Hematopoietic multipotent progenitor cell (in vitro differentiated cells): ENCODE results near the gene TIMM8B. TPM values are rescaled to one million over a fixed set of nuclear protein-coding genes. Genes with fewer than 3 reads are reported as not detected.
"Not testable (repeated sequence)": the region's sequence is repeated elsewhere in the genome, so short reads cannot be mapped to it uniquely, and the experiment has no call there.

ENCODE experiments used
- DNase-seq, 3 donors: peaks; one replicate each; pipeline ENCODE4 v3.0.0-alpha.2; 2011 to 2015; ENCODE audit warnings: low read depth in 2 of 3, low spot score in 2 of 3
- small RNA-seq: library from RNA; depleted of rRNA; stranded (forward); fragments of <200 nt; gene quantifications from one replicate; pipeline ENCODE3, GENCODE V24; 2012
- total RNA-seq: library from RNA; depleted of rRNA; stranded (reverse); fragments of >200 nt; gene quantifications from one replicate; pipeline ENCODE4 v1.2.3, GENCODE V29; 2012

The TIMM8B gene
- total RNA-seq, 1 donor = 39.6 TPM

DNA sequence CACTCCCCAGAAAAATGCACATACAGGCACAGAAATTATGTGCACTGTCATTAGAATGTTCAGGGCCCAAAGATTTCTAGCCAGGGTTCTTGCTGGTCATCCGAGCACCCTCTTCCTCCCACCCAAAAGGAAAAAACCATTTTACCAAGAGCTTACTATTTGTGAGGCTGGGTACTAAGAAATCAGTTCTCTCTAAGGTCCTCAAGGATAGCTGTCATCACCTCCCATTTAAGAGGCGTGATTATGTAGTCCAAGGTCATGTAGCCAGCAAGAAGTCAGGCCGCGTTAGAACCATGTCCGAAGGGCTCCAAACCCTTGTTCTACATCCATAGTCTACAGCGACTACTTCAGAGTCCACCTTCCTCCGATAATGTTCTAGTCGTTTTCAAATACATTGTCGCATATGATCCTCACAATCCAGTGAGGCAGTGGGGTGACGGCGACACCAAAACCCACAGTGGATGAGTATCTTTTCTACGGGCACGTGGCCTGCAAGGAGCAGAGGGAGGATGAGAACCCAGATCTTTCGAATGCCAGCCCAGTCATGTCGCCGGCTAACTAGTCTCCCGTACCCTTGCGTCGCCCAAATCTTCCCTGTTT is 634 bp downstream of the TIMM8B start:
- peak in 1 of 3 donors; percentile 39 for DNase-seq

DNA sequence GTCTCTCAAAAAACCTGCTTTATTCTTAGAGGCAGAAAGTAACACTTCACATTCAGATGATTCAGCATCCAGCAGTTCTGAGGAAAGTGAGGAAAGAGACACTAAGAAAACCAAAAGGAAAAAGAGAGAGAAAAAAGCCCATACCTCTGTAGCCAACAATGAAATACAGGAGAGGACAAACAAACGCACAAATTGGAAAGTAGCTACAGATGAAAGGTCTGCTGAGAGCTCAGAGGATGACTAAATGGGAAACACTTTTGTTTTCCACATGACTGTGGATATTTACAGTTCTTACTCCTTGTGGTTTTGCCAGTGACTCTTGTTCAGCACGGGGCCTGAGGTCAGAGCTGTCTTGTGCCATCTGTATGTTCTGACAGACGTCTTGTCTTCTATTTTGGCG is 3.8 kb downstream of the TIMM8B start:
- DNase-seq = no peak

DNA sequence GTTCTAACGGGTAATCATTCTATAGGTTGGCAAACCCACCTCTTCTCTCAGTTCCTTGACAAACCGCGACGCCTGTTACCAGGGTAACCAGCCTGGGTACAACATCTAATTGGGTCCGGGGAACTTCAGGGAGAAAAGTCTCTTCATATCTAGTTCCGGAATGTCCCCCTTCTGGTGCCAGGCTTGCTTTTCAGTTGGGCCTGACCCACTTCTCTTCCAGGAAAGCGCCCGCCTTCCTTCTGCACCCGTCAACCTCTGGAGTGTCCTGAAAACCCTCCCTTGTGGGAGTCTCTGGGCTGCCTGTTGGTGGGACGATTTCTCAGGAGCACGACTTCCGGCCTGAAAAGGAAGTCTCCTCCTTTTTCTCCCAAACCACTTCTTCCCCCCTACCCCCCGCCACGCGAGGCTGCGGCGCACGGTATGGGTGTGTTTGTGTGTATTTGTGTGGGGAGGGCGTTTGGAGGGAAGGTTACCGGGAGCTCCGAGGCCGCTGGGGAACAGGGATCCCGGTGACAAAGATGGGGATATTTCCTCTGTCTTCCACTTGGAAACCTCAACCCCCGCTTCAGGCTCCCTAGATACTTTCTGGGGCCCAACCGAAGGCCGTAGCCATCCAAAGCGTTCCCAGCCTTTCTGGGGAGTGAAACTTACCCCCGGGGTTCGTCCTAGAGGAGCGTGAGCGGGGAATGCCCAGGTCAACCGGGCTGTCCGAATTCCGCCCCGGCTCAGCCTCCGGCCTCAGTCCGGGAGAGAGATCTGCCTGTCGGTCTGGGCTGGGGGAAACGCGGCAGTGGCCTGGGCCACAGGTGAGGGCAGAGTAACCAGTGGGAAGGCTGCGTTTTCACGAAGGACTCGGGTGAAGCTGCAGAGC is 12.4 kb downstream of the TIMM8B start, which contains the start of the genes NKAPD1 and PIH1D2:
Gene NKAPD1 (plus strand): TSS at position 359 of the 871 bp plus-strand sequence. CDS start 1,276 bp downstream, outside the sequence.
Gene PIH1D2 (minus strand): TSS at position 77 of the 871 bp plus-strand sequence. CDS start 843 bp downstream, outside the sequence.
- DNase-seq = peak; percentile 77 to 94 (median 87)

DNA sequence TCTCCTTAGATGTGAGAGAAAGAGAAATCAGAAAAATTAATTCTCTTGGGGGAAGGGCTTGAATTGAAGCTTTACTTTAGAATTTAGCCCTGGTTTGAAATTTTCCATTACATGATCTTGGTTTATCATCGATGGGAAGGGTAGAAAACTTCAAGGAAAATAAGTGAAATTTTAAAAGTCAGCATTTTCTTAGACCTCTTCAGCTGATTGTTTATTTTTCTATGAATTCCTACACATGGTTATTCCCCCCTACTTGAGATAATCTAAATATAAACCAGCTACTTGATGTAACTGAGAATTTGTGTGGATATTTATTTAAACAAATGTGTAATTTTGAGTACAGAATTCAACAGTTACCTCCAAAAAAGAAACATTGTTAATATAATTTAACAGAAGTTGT is 23.6 kb downstream of the TIMM8B start:
- DNase-seq = no peak

DNA sequence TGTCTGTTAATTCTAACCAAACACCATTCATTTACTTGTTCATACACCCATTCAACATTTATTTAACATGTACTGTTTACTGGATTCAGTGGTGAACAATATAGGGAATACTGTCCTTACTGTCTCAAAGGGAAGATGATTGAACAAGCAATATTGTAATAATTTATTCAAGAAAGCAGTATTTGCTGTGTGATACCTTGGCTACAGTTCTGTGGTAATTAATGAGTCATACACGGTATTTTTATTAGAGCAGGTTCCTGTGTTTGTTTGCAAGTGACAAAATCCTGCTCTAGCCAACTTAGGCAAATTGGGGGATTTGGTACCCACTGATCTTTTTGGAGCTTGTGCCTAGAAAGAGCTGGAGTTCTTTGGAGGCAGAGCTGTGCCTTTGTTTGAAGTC is 28.5 kb downstream of the TIMM8B start:
- no peak for DNase-seq

DNA sequence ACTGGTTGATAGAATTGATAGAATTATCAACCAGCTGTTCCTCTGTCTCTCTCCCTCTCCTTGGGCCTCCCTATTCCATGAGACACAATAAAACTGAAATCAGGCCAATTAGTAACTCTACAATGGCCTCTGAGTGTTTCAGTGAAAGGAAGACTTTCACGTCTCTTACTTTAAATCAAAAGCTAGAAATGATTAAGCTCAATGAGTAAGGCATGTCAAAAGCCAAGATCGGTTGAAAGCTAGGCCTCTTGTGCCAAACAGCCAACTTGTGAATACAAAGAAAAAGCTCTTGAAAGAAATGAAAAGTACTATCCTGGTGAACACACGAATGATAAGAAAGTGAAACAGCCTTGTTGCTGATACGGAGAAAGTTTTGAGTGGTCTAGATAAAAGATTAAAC is 29.4 kb downstream of the TIMM8B start:
- no peak for DNase-seq

DNA sequence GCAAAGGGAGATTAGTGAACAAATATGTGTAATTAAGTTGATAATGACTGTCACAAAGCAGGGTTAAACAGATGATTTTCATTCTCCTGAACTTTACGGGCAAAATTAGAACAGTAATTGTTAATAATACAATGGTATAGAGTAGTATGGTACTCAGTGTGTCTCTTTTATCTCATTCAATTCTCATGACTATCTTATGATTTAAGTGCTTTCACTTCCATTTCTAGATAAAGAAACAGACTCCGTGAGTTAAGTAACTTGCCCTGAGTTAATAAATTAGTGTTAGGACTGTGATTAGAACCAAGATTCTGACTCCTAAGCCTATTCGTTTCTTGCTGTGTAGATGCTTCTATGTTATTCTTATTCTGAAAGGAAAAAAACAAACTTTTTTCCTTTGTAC is 34.8 kb downstream of the TIMM8B start:
- DNase-seq = no peak

DNA sequence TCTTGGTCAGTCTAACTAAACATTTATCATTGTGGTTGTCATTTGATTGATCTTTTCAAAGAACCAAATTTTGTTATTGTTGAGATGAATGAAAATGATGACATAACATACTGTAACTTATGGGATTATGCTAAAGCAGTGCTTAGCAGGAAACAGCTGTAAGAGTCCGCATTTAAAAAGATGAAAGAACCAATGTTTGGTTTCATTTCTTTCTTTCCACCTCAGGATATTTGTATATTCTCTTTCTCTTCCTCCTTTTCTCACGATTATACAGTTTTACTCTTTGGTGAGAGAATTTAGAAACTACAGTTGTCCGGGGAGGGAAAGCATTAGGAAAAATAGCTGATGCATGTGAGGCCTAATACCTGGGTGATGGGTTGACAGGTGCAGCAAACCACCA is 35.8 kb downstream of the TIMM8B start:
- DNase-seq = no peak

DNA sequence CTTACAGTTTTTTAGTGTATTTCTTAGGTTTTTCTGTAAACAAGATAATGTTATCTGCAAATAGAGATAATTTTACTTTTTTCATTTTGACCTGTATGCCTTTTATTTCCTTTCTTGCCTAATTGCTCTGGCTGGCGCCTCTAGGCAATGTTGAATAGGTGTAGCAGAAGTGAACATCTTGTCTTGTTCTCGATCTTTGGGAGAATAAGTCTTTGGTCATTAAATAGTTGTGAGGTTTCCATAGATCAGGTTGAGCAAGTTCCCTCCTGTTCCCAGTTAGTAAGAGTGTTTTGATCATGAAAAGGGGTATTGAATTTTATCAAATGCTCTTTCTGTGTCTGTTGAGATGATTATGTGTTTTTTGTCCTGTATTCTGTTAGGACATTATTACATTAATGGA is 36.8 kb downstream of the TIMM8B start:
- DNase-seq = no peak

DNA sequence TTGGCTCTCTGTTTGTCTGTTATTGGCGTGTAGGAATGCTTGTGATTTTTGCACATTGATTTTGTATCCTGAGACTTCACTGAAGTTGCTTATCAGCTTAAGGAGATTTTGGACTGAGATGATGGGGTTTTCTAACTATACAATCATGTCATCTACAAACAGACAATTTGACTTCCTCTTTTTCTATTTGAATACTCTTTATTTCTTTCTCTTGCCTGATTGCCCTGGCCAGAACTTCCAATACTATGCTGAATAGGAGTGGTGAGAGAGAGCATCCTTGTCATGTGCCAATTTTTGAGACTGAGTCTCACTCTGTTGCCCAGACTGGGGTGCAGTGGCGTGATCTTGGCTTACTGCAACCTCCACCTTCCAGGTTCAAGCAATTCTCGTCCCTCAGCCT is 38.3 kb downstream of the TIMM8B start:
- not testable (repeated sequence) for DNase-seq

DNA sequence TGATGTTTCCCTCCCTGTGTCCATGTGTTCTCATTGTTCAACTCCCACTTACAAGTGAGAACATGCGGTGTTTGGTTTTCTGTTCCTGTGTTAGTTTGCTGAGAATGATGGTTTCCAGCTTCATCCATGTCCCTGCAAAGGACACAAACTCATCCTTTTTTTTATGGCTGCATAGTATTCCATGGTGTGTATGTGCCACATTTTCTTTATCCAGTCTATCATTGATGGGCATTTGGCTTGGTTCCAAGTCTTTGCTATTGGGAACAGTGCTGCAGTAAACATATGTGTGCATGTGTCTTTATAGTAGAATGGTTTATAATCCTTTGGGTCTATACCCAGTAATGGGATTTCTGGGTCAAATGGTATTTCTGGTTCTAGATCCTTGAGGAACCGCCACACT is 39.9 kb downstream of the TIMM8B start:
- DNase-seq = not testable (repeated sequence)

DNA sequence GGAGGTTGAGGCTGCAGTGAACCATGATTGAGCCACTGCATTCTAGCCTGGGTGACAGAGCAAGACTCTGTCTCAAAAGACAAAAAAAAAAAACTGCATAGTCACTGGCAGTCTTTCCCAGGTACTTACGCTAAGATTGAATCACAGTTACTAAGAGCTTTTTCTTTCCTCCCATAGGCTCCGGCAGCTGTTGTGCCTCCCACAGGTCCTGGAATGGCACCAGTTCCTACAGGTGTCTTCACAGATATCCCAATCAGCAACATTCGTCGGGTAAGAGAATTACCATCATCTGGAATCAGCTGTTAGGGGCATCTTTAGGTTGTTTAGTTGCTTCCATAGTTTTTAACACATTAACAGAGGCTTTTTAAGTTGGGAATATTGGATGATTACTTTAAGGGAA is 41.6 kb downstream of the TIMM8B start:
- no peak for DNase-seq

DNA sequence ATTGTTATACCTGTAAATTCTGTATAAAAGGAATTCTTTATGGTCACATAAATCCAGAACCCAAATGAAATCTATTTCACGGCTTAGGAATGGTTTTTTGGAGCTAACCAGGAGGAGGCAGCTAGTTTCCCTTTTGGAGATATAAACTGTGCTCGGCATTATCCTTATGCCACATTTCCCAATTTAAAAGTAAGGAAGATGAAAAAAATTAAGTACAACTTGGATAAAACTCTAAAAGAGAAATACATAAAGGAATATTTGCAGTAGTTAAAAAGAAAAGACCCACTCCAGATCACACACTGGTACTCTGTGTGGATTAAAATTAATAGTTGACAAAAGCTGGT is 43.6 kb downstream of the TIMM8B start:
- DNase-seq = no peak

DNA sequence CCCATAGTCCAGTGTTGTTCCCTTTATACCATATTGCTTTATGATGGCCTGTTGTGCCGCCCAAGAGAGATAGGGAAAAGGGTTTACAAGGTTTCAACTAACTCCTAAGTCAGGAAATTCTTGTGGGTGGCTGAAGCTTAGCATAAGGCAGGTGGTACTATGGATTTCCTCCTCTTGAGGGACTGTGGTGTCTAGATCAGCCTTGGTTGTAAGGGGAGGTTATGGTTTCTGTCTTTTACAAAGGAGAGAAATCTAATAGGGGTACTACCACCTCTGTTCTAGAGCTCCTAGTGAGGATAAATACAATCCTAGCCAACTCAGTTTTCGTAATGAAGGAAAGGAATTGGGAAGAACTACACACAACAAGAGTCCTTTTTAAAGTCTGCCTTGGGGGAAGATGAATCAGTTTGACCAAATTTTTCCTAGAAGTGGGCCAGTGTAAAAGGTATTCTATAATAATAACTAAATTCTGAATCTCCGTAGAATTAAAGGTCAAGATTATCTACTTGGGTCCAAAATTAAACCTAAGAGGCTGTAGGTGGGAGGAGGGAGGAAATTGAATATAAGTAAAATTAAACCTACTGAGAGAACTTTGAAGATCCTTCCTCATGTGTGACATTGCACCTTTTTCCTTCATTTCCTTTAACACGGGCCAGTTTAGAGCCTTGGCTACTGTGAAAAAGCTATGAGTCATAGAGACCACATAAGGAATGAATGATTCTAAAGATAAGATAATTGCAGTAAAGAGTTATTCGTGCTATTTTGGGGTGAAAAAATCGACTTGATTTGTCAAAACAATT is 44.2 kb downstream of the TIMM8B start:
- DNase-seq = peak in 2 of 3 donors; percentile 57 to 70

DNA sequence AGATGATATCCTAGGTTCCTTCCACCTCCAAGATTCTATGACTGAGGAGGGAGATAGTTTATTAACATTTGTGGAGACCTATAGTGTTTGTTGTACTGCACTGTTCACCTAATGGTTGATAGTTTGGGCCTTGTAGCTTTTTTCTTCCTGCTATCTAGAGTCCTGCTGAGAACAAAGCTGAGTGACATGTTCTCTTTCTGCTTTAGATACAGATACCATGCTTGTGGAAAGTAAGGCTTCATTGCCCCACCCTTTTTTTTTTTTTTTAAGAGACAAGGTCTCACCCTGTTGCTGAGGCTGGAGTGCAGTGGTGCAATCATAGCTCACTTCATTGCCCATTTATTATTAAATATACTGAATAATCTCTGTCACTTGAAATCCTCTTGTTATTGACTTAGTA is 49.0 kb downstream of the TIMM8B start:
- DNase-seq = no peak

Small RNA genes lying within 50 kb of the gene (small RNA-seq; reads per million reads assigned to genes)
- not detected for gene AP000907.3

Other genes with a start within 250 kb of the TIMM8B start
- 27.7 TPM for gene ALG9, start 215.2 kb downstream of the TIMM8B start, total RNA-seq
- gene FDXACB1, start 207.6 kb downstream of the TIMM8B start, total RNA-seq = 3.2 TPM
- gene CFAP68, start 207.2 kb downstream of the TIMM8B start, total RNA-seq = 33.4 TPM
- not detected for gene CRYAB, start 175.0 kb downstream of the TIMM8B start, total RNA-seq
- gene HSPB2, start 174.0 kb downstream of the TIMM8B start, total RNA-seq = not detected
- not detected for gene C11orf52, start 167.8 kb downstream of the TIMM8B start, total RNA-seq
- gene DIXDC1, start 149.4 kb downstream of the TIMM8B start, total RNA-seq = 2.7 TPM
- 16.7 TPM for gene DLAT, start 61.3 kb downstream of the TIMM8B start, total RNA-seq
- 0.54 TPM for gene PIH1D2, start 12.7 kb downstream of the TIMM8B start, total RNA-seq
- gene NKAPD1, start 12.5 kb downstream of the TIMM8B start, total RNA-seq = 12.1 TPM
- gene SDHD, start 117 bp upstream of the TIMM8B start, total RNA-seq = 156 TPM
- 26.4 TPM for gene IL18, start 77.3 kb upstream of the TIMM8B start, total RNA-seq
- not detected for gene TEX12, start 80.6 kb upstream of the TIMM8B start, total RNA-seq
- 1.3 TPM for gene BCO2, start 88.8 kb upstream of the TIMM8B start, total RNA-seq
- 18.9 TPM for gene PTS, start 139.7 kb upstream of the TIMM8B start, total RNA-seq
- gene PLET1, start 174.1 kb upstream of the TIMM8B start, total RNA-seq = not detected